Middle frontal gyrus (tissue), 1 donor: ENCODE results near the gene HBE1.

Experiments used
- DNase-seq: peaks from one replicate; pipeline ENCODE4 v3.0.0-alpha.2; 2015; ENCODE audit warnings: low spot score; ENCODE audit errors: extremely low spot score

HBE1 gene

GRCh38 chr11:5234381-5234834, 35.3 kb downstream of the HBE1 start, which contains the start of gene HBD:
Gene HBD (minus strand): TSS chr11:5234483. CDS start chr11:5234433, 50 bp downstream.
- DNase-seq = no peak

- DNase-seq = no peak
Observed at GRCh38 chr11:5233307-5233706, 36.4 kb downstream of the HBE1 start.

- DNase-seq = no peak
Observed at GRCh38 chr11:5232821-5233220, 36.9 kb downstream of the HBE1 start.

- no peak for DNase-seq
Observed at GRCh38 chr11:5232176-5232575, 37.6 kb downstream of the HBE1 start.

GRCh38 chr11:5231111-5231510, 38.6 kb downstream of the HBE1 start:
- no peak for DNase-seq

- no peak for DNase-seq
Observed at GRCh38 chr11:5230266-5230665, 39.5 kb downstream of the HBE1 start.

GRCh38 chr11:5229796-5230195, 39.9 kb downstream of the HBE1 start:
- DNase-seq = no peak

GRCh38 chr11:5229356-5229755, 40.4 kb downstream of the HBE1 start:
- DNase-seq = no peak

GRCh38 chr11:5228124-5228523, 41.6 kb downstream of the HBE1 start:
- no peak for DNase-seq

- DNase-seq = no peak
Observed at GRCh38 chr11:5227681-5228080, 42.1 kb downstream of the HBE1 start.

- DNase-seq = no peak
Observed at GRCh38 chr11:5226732-5227310, 42.9 kb downstream of the HBE1 start, which contains the start of gene HBB. Gene HBB (minus strand): TSS chr11:5227071. CDS start chr11:5227021, 50 bp downstream.

GRCh38 chr11:5225480-5225871, 44.3 kb downstream of the HBE1 start:
- no peak for DNase-seq

- no peak for DNase-seq
Observed at GRCh38 chr11:5224538-5225479, 44.9 kb downstream of the HBE1 start.

GRCh38 chr11:5223686-5224085, 46.1 kb downstream of the HBE1 start:
- DNase-seq = no peak

- DNase-seq = no peak
Observed at GRCh38 chr11:5223146-5223545, 46.6 kb downstream of the HBE1 start.
